Activated CD8-positive, alpha-beta memory T cell treated with anti-CD3 and anti-CD28 coated beads, Interleukin-2, amount 10 ng/mL, durations not matched to agents 7 days and 5 days (primary cell): ENCODE data around the gene SUPT5H. TPM values are rescaled to one million over a fixed set of nuclear protein-coding genes. Genes with fewer than 3 reads are reported as not detected.

ENCODE experiments used
- ATAC-seq: fragments of 150-1000 bp; cut with Tn5 transposase; one replicate; pipeline ENCODE4 v1.10.0; 2021; ENCODE audit warnings: moderate library complexity
- CTCF ChIA-PET: fragments of 350-600 bp; sonication (Branson Sonifier 250); formaldehyde crosslinking; loops from one replicate; lab custom pipeline; 2021; ENCODE audit warnings: antibody characterized with exemption; lab: Charles Lee
- DNase-seq: peaks from one replicate; pipeline ENCODE4 v3.0.0-alpha.2; 2020
- H3K27ac Mint-ChIP-seq: one replicate; pipeline ENCODE4 v1.8.0; 2021; ENCODE audit warnings: mild to moderate bottlenecking, mixed read lengths
- H3K27me3 Mint-ChIP-seq: one replicate; pipeline ENCODE4 v1.8.0; 2021; ENCODE audit warnings: mixed read lengths
- H3K36me3 Mint-ChIP-seq: one replicate; pipeline ENCODE4 v1.8.0; 2021; ENCODE audit warnings: mild to moderate bottlenecking, mixed read lengths
- H3K4me1 Mint-ChIP-seq: one replicate; pipeline ENCODE4 v1.8.0; 2021; ENCODE audit warnings: mixed read lengths
- H3K4me3 Mint-ChIP-seq: one replicate; pipeline ENCODE4 v1.8.0; 2021; ENCODE audit warnings: mild to moderate bottlenecking, moderate library complexity, mixed read lengths
- H3K9me3 Mint-ChIP-seq: one replicate; pipeline ENCODE4 v1.8.0; 2022; ENCODE audit warnings: low read depth, mixed read lengths
- total RNA-seq, 2 experiments: library from RNA; stranded (reverse); gene quantifications; one replicate each; pipeline ENCODE4 v1.2.3, GENCODE V29; 2021

SUPT5H gene
- total RNA-seq, 2 experiments from 2014 or later: 144 to 181 TPM

GRCh38 chr19:39481229-39481545 lies 35.8 kb downstream of the SUPT5H start:
- H3K27ac Mint-ChIP-seq: peak overlapping the region; percentile 84
- peaks cover 27% of the 10 kb centered on the region for H3K4me1 Mint-ChIP-seq
- no peak for ATAC-seq
- H3K4me3 Mint-ChIP-seq: peak overlapping the region; percentile 89
- no peaks in the 10 kb centered on the region for H3K27me3 Mint-ChIP-seq
- no peak for DNase-seq
- H3K9me3 Mint-ChIP-seq: no peaks in the 10 kb centered on the region
- CTCF ChIA-PET: interaction anchor here (0.6 to 1.3 kb wide), 4 partner anchors 20 to 135 kb away, joined by 3 to 5 read pairs (median 4); partner anchors contain the start of gene EID2B
- H3K36me3 Mint-ChIP-seq: peaks cover 10% of the 10 kb centered on the region

DNA sequence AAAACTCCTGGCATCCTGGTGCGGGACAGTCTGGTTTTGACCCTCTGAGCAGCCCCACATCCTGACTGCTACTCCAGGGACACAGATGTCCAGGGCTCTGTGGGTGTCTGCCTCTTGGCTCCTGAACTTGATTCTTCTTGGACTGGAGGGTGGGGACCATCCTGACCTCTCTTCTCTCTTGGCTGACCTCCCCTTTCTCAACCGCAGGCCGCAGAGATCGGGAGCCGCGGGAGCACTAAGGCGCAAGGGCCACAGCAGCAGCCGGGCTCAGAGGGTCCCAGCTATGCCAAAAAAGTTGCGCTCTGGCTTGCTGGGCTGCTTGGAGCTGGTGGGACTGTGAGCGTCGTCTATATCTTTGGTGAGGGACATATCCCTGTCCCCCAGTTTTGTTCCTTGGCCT lies 36.3 kb downstream of the SUPT5H start:
- ATAC-seq (no peak), DNase-seq (no peak)
- Mint-ChIP-seq H3K4me3 (peak overlapping the region; percentile 89), H3K9me3 (no peaks in the 10 kb centered on the region), H3K4me1 (peaks cover 27% of the 10 kb centered on the region), H3K27me3 (no peaks in the 10 kb centered on the region), H3K36me3 (peaks cover 8% of the 10 kb centered on the region), H3K27ac (peak overlapping the region; percentile 84)
- CTCF ChIA-PET: interaction anchor here (1.0 to 1.3 kb wide), 2 partner anchors 20 to 51 kb away, joined by 3 to 5 read pairs; partner anchors contain the start of gene EID2B

- no peak for DNase-seq
- Mint-ChIP-seq H3K36me3 (peaks cover 12% of the 10 kb centered on the region), H3K27me3 (no peaks in the 10 kb centered on the region), H3K27ac (no peak overlapping the region), H3K9me3 (no peaks in the 10 kb centered on the region), H3K4me3 (no peak overlapping the region), H3K4me1 (peaks cover 27% of the 10 kb centered on the region)
- ATAC-seq: no peak
- CTCF ChIA-PET: interaction anchor here (1.3 to 1.4 kb wide), 2 partner anchors 9 to 20 kb away, joined by 4 read pairs; no protein-coding TSS in a partner anchor
Measured at GRCh38 chr19:39483141-39483540, 37.8 kb downstream of the SUPT5H start.

DNA sequence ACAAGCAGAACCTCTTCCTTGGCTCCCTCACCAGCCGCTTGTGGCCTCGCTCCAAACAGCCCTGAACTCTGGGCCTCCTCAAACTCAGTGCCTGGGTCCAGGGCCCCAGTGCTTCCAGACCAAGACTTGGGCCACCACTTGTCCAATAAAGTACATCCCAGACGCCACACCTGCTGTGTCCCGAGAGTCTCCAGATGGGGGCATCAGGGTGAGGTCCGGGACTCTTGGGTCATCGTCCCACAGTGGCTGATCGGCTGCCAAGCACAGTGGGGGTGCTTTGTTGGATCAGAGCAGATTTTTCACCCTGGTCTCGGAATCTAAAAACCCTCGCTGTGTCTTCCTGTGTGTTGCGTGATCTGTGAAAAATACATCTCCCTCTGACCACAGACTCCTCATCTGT lies 44.4 kb downstream of the SUPT5H start:
- Mint-ChIP-seq H3K4me1 (no peaks in the 10 kb centered on the region), H3K9me3 (no peaks in the 10 kb centered on the region), H3K36me3 (peaks cover 10% of the 10 kb centered on the region), H3K4me3 (no peak overlapping the region), H3K27me3 (no peaks in the 10 kb centered on the region), H3K27ac (no peak overlapping the region)
- no peak for ATAC-seq
- CTCF ChIA-PET: no interaction called here
- DNase-seq: no peak

- DNase-seq: no peak
- H3K9me3 Mint-ChIP-seq: no peaks in the 10 kb centered on the region
- H3K4me3 Mint-ChIP-seq: no peak overlapping the region
- H3K4me1 Mint-ChIP-seq: no peaks in the 10 kb centered on the region
- no peak overlapping the region for H3K27ac Mint-ChIP-seq
- ATAC-seq: no peak
- H3K27me3 Mint-ChIP-seq: peaks cover 13% of the 10 kb centered on the region
- H3K36me3 Mint-ChIP-seq: peaks cover 6% of the 10 kb centered on the region
- CTCF ChIA-PET: interaction anchor here (0.6 to 1.7 kb wide), 2 partner anchors 18 to 59 kb away, joined by 4 to 8 read pairs; no protein-coding TSS in a partner anchor
Measured at GRCh38 chr19:39492225-39492624, 46.8 kb downstream of the SUPT5H start.

GRCh38 chr19:39492788-39493187 lies 47.4 kb downstream of the SUPT5H start:
- H3K9me3 Mint-ChIP-seq: no peaks in the 10 kb centered on the region

GRCh38 chr19:39494661-39495060 lies 49.3 kb downstream of the SUPT5H start:
- peaks cover 33% of the 10 kb centered on the region for H3K27me3 Mint-ChIP-seq
- CTCF ChIA-PET: interaction anchor here (1.2 kb wide), 1 partner anchor 9 kb away, joined by 3 read pairs; no protein-coding TSS in a partner anchor

More at GRCh38 chr19:39492788-39493187, 47.4 kb downstream of the SUPT5H start:
- Mint-ChIP-seq H3K27me3 (peaks cover 18% of the 10 kb centered on the region), H3K27ac (no peak overlapping the region), H3K36me3 (peaks cover 6% of the 10 kb centered on the region), H3K4me3 (no peak overlapping the region), H3K4me1 (no peaks in the 10 kb centered on the region)
- DNase-seq (no peak), ATAC-seq (no peak)
- CTCF ChIA-PET: interaction anchor here (0.6 to 1.7 kb wide), 2 partner anchors 18 to 58 kb away, joined by 4 to 8 read pairs; no protein-coding TSS in a partner anchor

GRCh38 chr19:39496063-39496462 lies 50.7 kb downstream of the SUPT5H start:
- DNase-seq (no peak), ATAC-seq (no peak)
- Mint-ChIP-seq H3K27me3 (peaks cover 44% of the 10 kb centered on the region), H3K4me3 (no peak overlapping the region), H3K27ac (peak overlapping the region; percentile 5), H3K36me3 (no peaks in the 10 kb centered on the region), H3K9me3 (no peaks in the 10 kb centered on the region), H3K4me1 (peaks cover 13% of the 10 kb centered on the region)
- CTCF ChIA-PET: interaction anchor here (3.5 kb wide), 1 partner anchor 22 kb away, joined by 10 read pairs; no protein-coding TSS in a partner anchor

More at GRCh38 chr19:39494661-39495060, 49.3 kb downstream of the SUPT5H start:
- H3K36me3 Mint-ChIP-seq: no peaks in the 10 kb centered on the region
- no peaks in the 10 kb centered on the region for H3K9me3 Mint-ChIP-seq
- no peak overlapping the region for H3K4me3 Mint-ChIP-seq
- no peak overlapping the region for H3K27ac Mint-ChIP-seq
- ATAC-seq (no peak), DNase-seq (no peak)
- H3K4me1 Mint-ChIP-seq: peaks cover 12% of the 10 kb centered on the region

GRCh38 chr19:39497701-39497995 lies 52.3 kb downstream of the SUPT5H start:
- Mint-ChIP-seq H3K4me1 (peaks cover 13% of the 10 kb centered on the region), H3K4me3 (no peak overlapping the region), H3K36me3 (no peaks in the 10 kb centered on the region), H3K9me3 (no peaks in the 10 kb centered on the region), H3K27me3 (peaks cover 49% of the 10 kb centered on the region), H3K27ac (no peak overlapping the region)
- no peak for ATAC-seq
- no peak for DNase-seq
- CTCF ChIA-PET: interaction anchor here (1.0 to 3.5 kb wide), 8 partner anchors 10 to 57 kb away, joined by 3 to 10 read pairs (median 5); partner anchors contain the start of gene EID2B

DNA sequence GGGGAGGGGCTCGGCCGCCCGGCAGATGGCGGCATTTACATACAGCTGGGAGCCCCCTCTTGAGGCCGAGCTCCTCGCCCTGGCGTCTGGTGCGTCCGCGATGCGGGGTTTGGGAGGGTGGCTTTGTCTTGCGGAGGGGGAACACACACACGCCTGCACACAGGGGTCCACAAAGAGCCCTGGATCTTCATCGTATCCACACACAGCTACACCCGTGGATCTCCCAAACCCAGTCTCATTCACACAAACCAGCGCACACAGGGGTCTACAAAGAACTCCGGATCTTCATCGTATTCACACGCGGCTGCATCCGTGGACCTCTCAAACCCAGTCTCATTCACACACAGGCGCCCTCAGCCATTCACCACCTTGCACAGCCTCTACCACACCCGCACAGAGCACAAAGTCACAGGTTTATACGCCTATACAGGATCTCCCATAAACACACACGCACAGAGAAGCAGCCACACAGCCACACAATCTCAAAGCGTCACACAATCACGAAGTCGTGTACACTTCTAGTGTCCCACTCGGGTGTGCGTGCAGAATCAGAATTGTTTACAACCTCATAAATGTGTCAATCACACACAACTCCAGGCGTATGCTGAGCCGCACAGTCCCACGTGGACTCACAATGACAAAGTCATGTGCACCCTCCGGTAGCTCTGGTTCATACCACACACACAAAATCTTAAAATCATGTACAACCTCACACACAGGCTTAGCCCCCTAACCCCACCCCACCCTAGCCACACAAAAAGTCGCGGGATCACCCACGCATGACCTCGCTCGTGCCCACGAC lies 52.8 kb downstream of the SUPT5H start:
- peaks cover 17% of the 10 kb centered on the region for H3K4me1 Mint-ChIP-seq
- H3K27ac Mint-ChIP-seq: no peak overlapping the region
- peaks cover 52% of the 10 kb centered on the region for H3K27me3 Mint-ChIP-seq
- peak; percentile 43 for DNase-seq
- H3K4me3 Mint-ChIP-seq: peak overlapping the region; percentile 34
- ATAC-seq: peak; percentile 28
- no peaks in the 10 kb centered on the region for H3K36me3 Mint-ChIP-seq
- CTCF ChIA-PET: interaction anchor here (1.0 to 3.5 kb wide), 9 partner anchors 9 to 58 kb away, joined by 3 to 10 read pairs (median 5); partner anchors contain the start of gene EID2B
- no peaks in the 10 kb centered on the region for H3K9me3 Mint-ChIP-seq

DNA sequence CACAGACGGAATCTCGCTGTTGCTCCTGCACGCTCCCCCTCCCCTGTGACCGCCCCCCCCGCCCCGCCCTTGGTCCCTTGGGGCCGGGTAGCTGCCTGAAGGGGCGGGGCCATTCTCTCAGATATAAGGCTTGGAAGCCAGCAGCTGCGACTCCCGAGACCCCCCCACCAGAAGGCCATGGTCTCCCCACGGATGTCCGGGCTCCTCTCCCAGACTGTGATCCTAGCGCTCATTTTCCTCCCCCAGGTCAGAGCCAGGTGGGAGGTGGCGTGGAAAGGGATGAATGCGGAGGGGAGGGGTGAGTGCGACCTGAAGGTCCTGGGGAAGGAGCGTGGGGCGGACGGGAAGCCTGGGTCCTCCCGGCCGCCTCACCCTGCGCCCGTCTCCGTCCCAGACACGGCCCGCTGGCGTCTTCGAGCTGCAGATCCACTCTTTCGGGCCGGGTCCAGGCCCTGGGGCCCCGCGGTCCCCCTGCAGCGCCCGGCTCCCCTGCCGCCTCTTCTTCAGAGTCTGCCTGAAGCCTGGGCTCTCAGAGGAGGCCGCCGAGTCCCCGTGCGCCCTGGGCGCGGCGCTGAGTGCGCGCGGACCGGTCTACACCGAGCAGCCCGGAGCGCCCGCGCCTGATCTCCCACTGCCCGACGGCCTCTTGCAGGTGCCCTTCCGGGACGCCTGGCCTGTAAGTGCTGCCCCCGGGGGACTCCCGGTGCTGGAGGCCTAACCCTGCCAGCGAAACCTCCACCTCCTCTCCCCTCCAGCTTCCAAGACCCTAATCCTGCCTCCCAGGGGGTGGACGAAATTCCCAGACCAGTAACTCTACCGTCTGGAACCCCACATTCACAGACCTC lies 53.6 kb downstream of the SUPT5H start, which contains the start of gene DLL3:
DLL3 (plus strand) TSS at position 150 of the 845 bp plus-strand sequence; CDS start at position 178, 28 bp downstream.
- Mint-ChIP-seq H3K27me3 (peaks cover 59% of the 10 kb centered on the region), H3K27ac (no peak within 1 kb of the TSS), H3K4me1 (peaks cover 18% of the 10 kb centered on the region), H3K9me3 (no peaks in the 10 kb centered on the region), H3K4me3 (peak within 1 kb of the TSS; percentile 34), H3K36me3 (no peaks in the 10 kb centered on the region)
- ATAC-seq (no peak), DNase-seq (no peak)
- CTCF ChIA-PET: interaction anchor here (1.1 to 1.7 kb wide), 6 partner anchors 9 to 58 kb away, joined by 3 to 6 read pairs (median 4); no protein-coding TSS in a partner anchor

DNA sequence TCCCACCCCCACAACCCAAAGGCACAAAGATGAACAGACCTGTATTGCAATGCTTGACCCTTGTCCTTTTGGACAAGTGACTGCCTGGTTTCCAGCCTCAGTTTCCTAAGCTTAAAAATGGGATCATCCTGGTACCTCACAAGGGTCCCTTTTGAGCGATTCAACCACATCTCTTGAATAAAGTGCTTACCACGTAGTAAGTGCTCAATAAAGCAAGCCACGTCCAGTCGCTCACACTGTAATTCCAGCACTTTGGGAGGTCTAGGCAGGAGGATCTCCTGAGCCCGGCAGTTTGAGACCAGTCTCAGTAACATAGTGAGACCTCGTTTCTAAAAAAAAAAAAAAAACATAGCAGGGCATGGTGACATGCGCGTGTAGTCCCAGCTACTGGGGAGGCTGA lies 54.5 kb downstream of the SUPT5H start:
- CTCF ChIA-PET: interaction anchor here (1.2 to 1.4 kb wide), 3 partner anchors 8 to 35 kb away, joined by 3 to 6 read pairs (median 5); no protein-coding TSS in a partner anchor
- Mint-ChIP-seq H3K9me3 (no peaks in the 10 kb centered on the region), H3K4me3 (no peak overlapping the region), H3K27me3 (peaks cover 68% of the 10 kb centered on the region), H3K27ac (no peak overlapping the region), H3K36me3 (no peaks in the 10 kb centered on the region), H3K4me1 (peaks cover 18% of the 10 kb centered on the region)
- DNase-seq: no peak
- no peak for ATAC-seq

DNA sequence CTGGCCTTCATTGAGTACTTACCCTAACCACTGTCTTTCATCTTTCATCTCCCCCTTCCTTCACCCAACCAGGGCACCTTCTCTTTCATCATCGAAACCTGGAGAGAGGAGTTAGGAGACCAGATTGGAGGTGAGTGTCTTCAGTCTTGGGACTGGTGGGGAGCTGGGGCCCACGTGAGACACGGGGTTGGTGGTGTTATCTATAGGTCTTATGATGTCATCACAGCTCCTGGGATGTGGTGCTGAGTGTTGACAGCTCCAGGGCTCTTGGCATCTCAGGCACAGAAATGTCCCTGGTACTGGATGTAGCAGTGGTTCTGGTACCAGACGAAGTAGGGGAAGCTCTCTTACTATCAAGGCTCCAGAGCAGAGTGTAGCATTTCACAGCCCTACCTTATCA lies 55.2 kb downstream of the SUPT5H start:
- H3K36me3 Mint-ChIP-seq: no peaks in the 10 kb centered on the region
- no peak for DNase-seq
- peaks cover 19% of the 10 kb centered on the region for H3K4me1 Mint-ChIP-seq
- H3K27me3 Mint-ChIP-seq: peaks cover 71% of the 10 kb centered on the region
- CTCF ChIA-PET: interaction anchor here (0.9 to 1.4 kb wide), 3 partner anchors 9 to 65 kb away, joined by 4 to 5 read pairs (median 4); partner anchors contain the start of gene RPS16
- no peak overlapping the region for H3K4me3 Mint-ChIP-seq
- H3K27ac Mint-ChIP-seq: no peak overlapping the region
- ATAC-seq: no peak
- H3K9me3 Mint-ChIP-seq: no peaks in the 10 kb centered on the region
